Activated CD4-positive, alpha-beta T cell treated with anti-CD3 and anti-CD28 coated beads, Interleukin-2, amount 50 U/mL, for 16 hours (primary cell): ENCODE data around the gene GMDS.

Experiments
- DNase-seq: peaks from one replicate; pipeline ENCODE4 v3.0.0-alpha.2; 2020

The GMDS gene

GRCh38 chr6:1786455-1787453 is 458.7 kb downstream of the GMDS start:
- DNase-seq = peak; percentile 79

GRCh38 chr6:1784422-1784884 is 461.0 kb downstream of the GMDS start:
- no peak for DNase-seq

DNA sequence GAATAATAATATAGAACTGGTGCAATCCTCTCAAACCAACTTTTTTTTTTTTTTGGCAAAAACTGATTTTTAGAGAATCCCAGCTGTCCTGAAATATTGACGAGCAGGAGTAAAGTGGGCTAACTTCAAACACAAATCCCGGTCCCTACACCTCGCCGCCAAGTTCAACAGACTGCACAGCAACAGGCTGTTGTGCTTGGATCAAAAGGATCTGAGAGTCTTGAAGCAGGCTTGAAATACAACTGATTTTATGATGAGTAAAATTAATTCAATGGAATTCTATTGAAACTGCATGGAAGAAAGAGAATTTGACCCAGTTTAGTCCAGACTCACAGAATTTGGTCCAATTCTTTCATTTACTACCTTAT is 463.6 kb downstream of the GMDS start:
- no peak for DNase-seq

DNA sequence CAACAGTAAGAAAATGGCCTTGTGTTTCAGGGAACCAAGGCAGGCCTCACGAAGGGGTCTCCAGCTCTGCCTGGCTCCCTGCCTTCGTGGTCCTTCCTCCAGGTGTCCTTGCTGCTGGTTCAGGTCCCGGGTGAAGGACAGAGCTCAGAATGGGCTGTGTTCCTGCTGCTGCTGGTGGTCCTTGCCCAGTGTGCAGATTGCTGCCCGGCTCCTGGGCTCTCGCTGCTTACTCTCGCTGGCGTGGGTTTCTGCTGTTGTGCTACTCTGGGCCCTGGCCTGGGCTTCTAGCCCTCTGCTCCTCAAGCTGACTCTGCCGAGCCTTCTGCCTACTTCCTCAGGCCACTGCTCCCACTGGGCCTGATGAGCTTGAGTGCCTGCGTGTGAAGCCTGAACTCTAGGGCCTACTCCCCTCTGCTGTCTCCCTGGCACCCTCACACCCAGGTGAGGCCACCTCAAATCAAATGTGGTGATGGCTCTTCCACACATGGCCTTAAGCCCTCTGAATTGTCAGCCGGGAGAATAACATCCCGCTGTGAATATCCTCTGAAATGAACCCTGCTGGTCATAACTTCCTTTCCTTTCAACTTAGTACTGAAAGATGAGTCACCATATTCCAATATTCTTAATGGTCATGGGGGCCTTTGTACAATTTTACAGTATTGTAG is 464.1 kb downstream of the GMDS start:
- DNase-seq = no peak

GRCh38 chr6:1780251-1780867 is 465.0 kb downstream of the GMDS start:
- DNase-seq = no peak

- DNase-seq = no peak
These were observed 466.6 kb downstream of the GMDS start for GRCh38 chr6:1778686-1779235.

DNA sequence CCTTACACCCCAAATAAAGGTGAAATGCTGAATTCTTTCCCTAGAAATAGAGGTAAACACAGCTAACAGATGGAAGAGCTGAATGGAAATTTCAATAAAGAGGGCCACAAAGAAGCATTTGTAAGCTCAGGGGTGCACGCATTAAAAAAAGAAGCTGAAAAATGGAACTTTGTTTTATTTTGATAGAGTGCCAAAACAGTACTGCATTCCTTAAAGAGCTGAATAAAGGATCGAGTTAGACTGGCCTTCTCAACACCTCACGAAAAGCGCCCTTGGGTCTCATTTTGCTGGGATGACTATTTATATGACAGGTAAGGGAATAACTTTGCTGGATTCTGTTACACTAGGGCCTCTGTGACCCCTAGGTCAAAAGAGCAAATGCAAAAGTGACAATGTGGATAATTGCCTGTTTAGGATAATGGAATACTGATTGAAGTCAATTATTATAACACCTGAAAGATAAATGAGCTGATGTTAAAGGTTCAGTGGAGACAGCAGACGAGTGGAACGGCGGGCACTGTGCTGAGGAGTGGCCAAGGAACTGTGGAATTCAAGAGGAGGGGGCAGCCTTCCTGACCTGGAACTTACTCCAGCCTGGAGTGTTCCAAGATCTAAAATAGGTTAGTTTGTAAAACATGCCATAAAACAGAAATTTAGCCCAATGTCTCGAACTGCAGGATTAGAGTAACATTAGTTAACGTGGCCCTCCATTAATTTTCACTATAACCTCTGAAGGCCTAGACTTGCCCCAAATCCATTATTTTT is 467.3 kb downstream of the GMDS start:
- DNase-seq = no peak

GRCh38 chr6:1775441-1775840 is 470.0 kb downstream of the GMDS start:
- no peak for DNase-seq

- no peak for DNase-seq
These were observed 471.0 kb downstream of the GMDS start for GRCh38 chr6:1774226-1774915.

GRCh38 chr6:1773700-1774099 is 471.7 kb downstream of the GMDS start:
- DNase-seq = no peak

GRCh38 chr6:1770968-1771723 is 474.3 kb downstream of the GMDS start:
- DNase-seq = peak; percentile 68

- DNase-seq = peak; percentile 76
These were observed 475.0 kb downstream of the GMDS start for GRCh38 chr6:1770435-1770843.

DNA sequence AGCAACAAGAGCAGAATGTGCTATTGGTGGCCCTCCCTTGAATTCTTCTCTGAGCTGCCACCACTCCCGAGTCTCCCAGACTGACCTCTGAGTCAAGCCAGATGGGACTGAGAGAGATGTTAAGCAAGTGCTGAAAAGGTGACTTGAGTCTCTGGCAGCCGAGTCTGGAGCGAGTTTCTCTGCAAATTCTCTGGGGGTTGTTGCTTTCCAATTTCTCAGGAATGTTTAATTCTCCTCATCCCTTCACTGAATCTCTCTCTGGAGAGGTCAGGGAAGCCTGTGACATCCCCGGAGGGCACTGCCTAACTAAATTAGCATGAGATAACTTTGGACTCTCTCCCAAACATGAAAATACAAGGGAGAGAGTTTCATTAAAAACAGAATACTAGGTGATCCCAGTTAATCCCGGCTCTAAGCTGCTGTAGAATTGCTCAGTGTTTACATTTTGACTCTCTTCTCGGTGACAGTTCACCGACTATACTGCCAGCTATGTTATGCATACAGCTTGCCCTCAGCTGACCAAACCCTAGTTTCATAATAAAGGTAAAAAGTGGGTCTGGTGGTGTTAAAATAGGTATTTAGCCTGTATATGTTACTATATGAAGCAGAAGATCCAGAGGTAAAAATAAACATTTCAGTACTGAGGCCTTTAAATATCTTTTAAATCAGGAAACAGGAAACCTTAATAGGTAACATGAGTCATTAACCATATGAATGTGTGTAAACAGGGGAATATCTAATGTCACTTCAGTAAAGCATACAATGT is 477.7 kb downstream of the GMDS start:
- no peak for DNase-seq

DNA sequence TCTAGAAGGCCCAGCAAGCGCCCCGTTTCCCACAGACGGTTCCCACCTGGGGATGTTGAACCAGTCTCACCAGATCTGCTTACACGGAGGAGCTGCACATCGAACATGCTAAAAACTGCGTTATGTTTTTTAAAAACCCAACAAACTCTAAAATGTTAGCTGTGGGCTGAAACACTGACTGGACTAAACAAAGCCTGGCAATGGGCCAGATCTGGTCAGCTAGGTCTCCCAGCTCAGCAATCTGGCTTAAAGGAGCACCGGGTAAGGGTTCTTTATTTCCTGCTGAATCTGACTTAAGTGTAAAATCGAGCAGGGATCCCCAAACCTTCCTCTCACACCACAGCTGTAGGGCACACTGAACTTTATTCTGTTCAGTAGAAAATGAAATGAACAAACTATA is 478.8 kb downstream of the GMDS start:
- DNase-seq = no peak

DNA sequence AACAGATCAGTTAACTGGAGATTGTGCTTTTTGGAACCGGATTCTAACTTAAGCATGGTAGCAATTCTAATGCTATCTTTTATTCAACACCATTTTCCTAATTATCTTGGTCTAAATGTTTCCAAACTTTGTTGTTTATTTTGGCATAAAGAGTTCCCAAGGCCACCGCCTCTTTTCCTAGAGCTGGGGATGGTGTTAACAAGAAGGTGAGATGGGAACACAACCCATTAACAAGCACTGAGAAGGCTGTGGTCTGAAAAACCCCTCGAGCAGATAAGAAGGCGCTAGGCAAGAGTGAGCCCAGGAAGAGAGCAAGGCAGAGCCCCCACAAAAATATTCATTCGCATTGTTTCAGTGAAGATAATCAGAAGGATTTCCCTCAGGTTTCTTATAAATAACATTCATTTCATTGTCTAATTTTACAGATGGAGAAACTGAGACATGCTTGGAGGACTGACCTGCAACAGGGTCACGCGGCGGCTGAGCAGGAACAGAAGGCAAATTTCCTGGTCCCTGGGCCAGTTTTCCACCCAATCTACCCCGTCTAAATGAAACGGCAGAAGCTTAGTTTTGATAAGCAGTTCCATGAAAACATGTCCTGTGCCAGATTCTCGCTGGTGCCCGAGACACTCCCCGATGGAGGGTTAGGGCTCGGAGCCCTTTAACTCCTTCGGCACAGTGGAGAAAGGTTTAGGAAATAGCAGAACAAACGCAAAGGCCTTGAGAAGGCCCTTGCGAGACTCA is 480.1 kb downstream of the GMDS start:
- DNase-seq = no peak

- DNase-seq = no peak
These were observed 480.9 kb downstream of the GMDS start for GRCh38 chr6:1764397-1764987.

DNA sequence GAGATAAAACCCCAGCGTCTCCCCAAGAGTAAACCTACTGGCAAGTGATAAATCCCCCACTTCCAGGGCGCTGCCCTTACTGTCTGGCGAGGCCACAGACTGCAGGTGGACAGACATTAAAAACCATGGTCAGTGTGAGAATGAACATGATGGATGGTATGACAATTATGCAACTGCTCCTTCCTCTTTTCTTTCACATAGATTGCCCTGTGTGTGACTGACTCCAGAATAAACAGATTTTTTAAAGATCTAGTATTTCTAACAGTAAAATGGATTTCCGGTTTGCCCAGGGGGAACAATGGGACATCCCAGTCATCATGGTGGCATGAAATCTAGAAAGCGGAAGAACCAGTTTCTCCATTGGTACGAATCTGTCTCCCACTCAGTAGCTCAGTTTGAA is 482.0 kb downstream of the GMDS start:
- no peak for DNase-seq

GRCh38 chr6:1762203-1762602 is 483.2 kb downstream of the GMDS start:
- no peak for DNase-seq

- DNase-seq = no peak
These were observed 483.9 kb downstream of the GMDS start for GRCh38 chr6:1761477-1761877.
